GM12878 (cell line): ENCODE measurements around the gene SUPT6H. TPM values are rescaled to one million over a fixed set of nuclear protein-coding genes. Genes with fewer than 3 reads are reported as not detected.
A peak's percentile ranks its signal among the peaks of the same experiment; 100 is the strongest.

ENCODE experiments used
- ATAC-seq: fragments of 200-7000 bp; cut with Tn5 transposase; 3 replicates; pipeline ENCODE4 v1.9.1; 2020; ENCODE audit warnings: mild to moderate bottlenecking, moderate library complexity
- BruUV-seq: library from RNA; stranded (reverse); fragments of 400-500 nt; replicated peaks from 2 replicates; lab custom pipeline; 2021; lab: Mats Ljungman, UMichigan
- CTCF ChIA-PET: fragments of 300-600 bp; sonication (Branson Sonifier 250); formaldehyde crosslinking; extraction: SDS; loops from one replicate; lab custom pipeline; 2021; ENCODE audit warnings: inconsistent platforms; lab: Yijun Ruan, JAX
- POLR2A ChIA-PET: fragments of 350-600 bp; formaldehyde crosslinking; extraction: SDS; loops from one replicate; lab custom pipeline; 2021; ENCODE audit warnings: inconsistent platforms; lab: Charles Lee
- RAD21 ChIA-PET: fragments of 300-600 bp; sonication (Branson Sonifier 250); formaldehyde crosslinking; loops from one replicate; lab custom pipeline; 2023; ENCODE audit warnings: antibody characterized with exemption; ENCODE audit not compliant: unreplicated experiment; lab: Charles Lee
- SMC1A ChIA-PET: fragments of 300-600 bp; sonication (Branson Sonifier 250); formaldehyde crosslinking; loops from one replicate; lab custom pipeline; 2023; ENCODE audit not compliant: unreplicated experiment, uncharacterized antibody; lab: Charles Lee
- DNase-seq: peaks from one replicate; pipeline ENCODE4 v3.0.0-alpha.2; 2011; ENCODE audit warnings: low read depth, low spot score
- FAIRE-seq: peaks from 3 replicates; lab custom pipeline; 2011; peaks lifted over from hg19 to GRCh38; lab: Jason Lieb, UNC
- H2AFZ ChIP-seq: 2 replicates; pipeline ENCODE4 v1.6.0; 2011; ENCODE audit warnings: low read depth, low read length, control low read depth; ENCODE audit not compliant: control insufficient read depth
- H3K27ac ChIP-seq: 2 replicates; pipeline ENCODE4 v1.5.1; 2011; ENCODE audit warnings: control low read depth; ENCODE audit not compliant: control insufficient read depth, insufficient read depth
- H3K27me3 ChIP-seq, 2 experiments: replicated peaks in 1 of 2; 2 replicates each; pipeline versions ENCODE4 v1.6.0 to v1.6.1; 2011; ENCODE audit warnings: low read length in 1 of 2; ENCODE audit not compliant: control insufficient read depth in 2 of 2, insufficient read depth in 2 of 2
- H3K36me3 ChIP-seq, 2 experiments: 2 replicates each; pipeline ENCODE4 v1.5.1; 2011; ENCODE audit warnings: low read length in 1 of 2; ENCODE audit not compliant: control insufficient read depth in 2 of 2, insufficient read depth in 2 of 2
- H3K4me1 ChIP-seq: 2 replicates; pipeline ENCODE4 v1.6.1; 2011; ENCODE audit warnings: mild to moderate bottlenecking, low read length, moderate library complexity, mixed read lengths; ENCODE audit not compliant: control insufficient read depth, insufficient read depth
- H3K4me2 ChIP-seq: 2 replicates; pipeline ENCODE4 v1.6.0; 2011; ENCODE audit warnings: control low read depth; ENCODE audit not compliant: control insufficient read depth, insufficient read depth
- H3K4me3 ChIP-seq: fragments of 200-600 bp; sonication (generic); 2 replicates; pipeline ENCODE4 v1.5.1; 2016
- H3K79me2 ChIP-seq: 2 replicates; pipeline ENCODE4 v1.6.0; 2011; ENCODE audit warnings: low read length; ENCODE audit not compliant: control insufficient read depth, insufficient read depth
- H3K9ac ChIP-seq: 2 replicates; pipeline ENCODE4 v1.8.0; 2011; ENCODE audit warnings: low read length, control low read depth, mixed read lengths; ENCODE audit not compliant: control insufficient read depth, insufficient read depth
- H3K9me3 ChIP-seq: replicated peaks from 3 replicates; pipeline ENCODE4 v1.5.1; 2011; ENCODE audit warnings: mild to moderate bottlenecking, low read length; ENCODE audit not compliant: control insufficient read depth, insufficient read depth
- H4K20me1 ChIP-seq: 2 replicates; pipeline ENCODE4 v1.6.0; 2011; ENCODE audit not compliant: control insufficient read depth, insufficient read depth
- CBFB ChIP-seq: IDR thresholded peaks from 2 replicates; pipeline ENCODE4 v1.6.1; 2016; ENCODE audit warnings: antibody characterized with exemption, low read depth
- CHD2 ChIP-seq: IDR thresholded peaks from 2 replicates; pipeline ENCODE4 v1.6.1; 2011; ENCODE audit warnings: low read depth, low read length, improper control_type of control experiment, borderline replicate concordance
- CREB1 ChIP-seq: IDR thresholded peaks from 2 replicates; pipeline ENCODE4 v1.6.1; 2012; ENCODE audit warnings: low read depth, mild to moderate bottlenecking, inconsistent platforms
- CREM ChIP-seq: IDR thresholded peaks from 2 replicates; pipeline ENCODE4 v1.6.1; 2014; ENCODE audit warnings: antibody characterized with exemption, low read depth
- HCFC1 ChIP-seq: fragments of 150-350 bp; IDR thresholded peaks from 2 replicates; pipeline ENCODE4 v1.6.1; 2014; ENCODE audit warnings: low read length
- HDGF ChIP-seq: fragments of 450-650 bp; IDR thresholded peaks from 2 replicates; pipeline ENCODE4 v1.6.1; 2016; ENCODE audit warnings: antibody characterized with exemption
- LARP7 ChIP-seq: fragments of 450-650 bp; IDR thresholded peaks from 2 replicates; pipeline ENCODE4 v1.6.1; 2017; ENCODE audit warnings: mild to moderate bottlenecking
- NFYB ChIP-seq: IDR thresholded peaks from 2 replicates; pipeline ENCODE4 v1.6.1; 2011; ENCODE audit warnings: low read depth, mild to moderate bottlenecking, low read length, improper control_type of control experiment, moderate library complexity; ENCODE audit not compliant: insufficient read depth
- POLR2A ChIP-seq: IDR thresholded peaks from 2 replicates; pipeline ENCODE4 v1.6.1; 2011; ENCODE audit warnings: low read depth, mild to moderate bottlenecking, low read length
- SMARCA5 ChIP-seq: fragments of 450-650 bp; IDR thresholded peaks from 2 replicates; pipeline ENCODE4 v1.6.1; 2017; ENCODE audit warnings: mild to moderate bottlenecking
- SP1 ChIP-seq: IDR thresholded peaks from one replicate; pipeline ENCODE4 v1.6.1; 2011; ENCODE audit warnings: low read depth, low read length
- SPI1 ChIP-seq: IDR thresholded peaks from 2 replicates; pipeline ENCODE4 v1.6.1; 2011; ENCODE audit warnings: low read depth, mild to moderate bottlenecking, low read length, moderate library complexity, borderline replicate concordance; ENCODE audit not compliant: insufficient read depth
- WRNIP1 ChIP-seq: IDR thresholded peaks from 2 replicates; pipeline ENCODE4 v1.6.1; 2011; ENCODE audit warnings: low read depth, low read length, improper control_type of control experiment, borderline replicate concordance
- ZNF207 ChIP-seq: fragments of 450-650 bp; IDR thresholded peaks from 2 replicates; pipeline ENCODE4 v1.6.1; 2014; ENCODE audit warnings: antibody characterized with exemption, mild to moderate bottlenecking, borderline replicate concordance
- ZNF24 ChIP-seq: fragments of 450-650 bp; IDR thresholded peaks from 2 replicates; pipeline ENCODE4 v1.6.1; 2017; ENCODE audit warnings: antibody characterized with exemption, mild to moderate bottlenecking
- ZSCAN29 ChIP-seq: fragments of 450-650 bp; IDR thresholded peaks from 2 replicates; pipeline ENCODE4 v1.6.1; 2017; ENCODE audit warnings: mild to moderate bottlenecking, moderate library complexity
- WGBS: methylation state at CpG from one replicate; pipeline ENCODE4 v1.1.6; 2016; ENCODE audit warnings: low lambda C conversion rate; ENCODE audit not compliant: insufficient replicate concordance, insufficient coverage; ENCODE audit errors: missing lambda C conversion rate; 5-methylcytosine and 5-hydroxymethylcytosine counted together
- in situ Hi-C: fragments of 300-500 bp; cut with MboI; formaldehyde crosslinking; loops from 9 replicates; pipeline ENCODE4 v1.14.3; 2018; ENCODE audit warnings: mixed read lengths
- intact Hi-C: fragments of 100-400 bp; cut with micrococcal nuclease; formaldehyde crosslinking; loops from one replicate; pipeline ENCODE4 v1.14.2; 2022; ENCODE audit not compliant: unreplicated experiment
- polyA plus RNA-seq, 11 experiments: library from polyadenylated mRNA; depleted of rRNA in 4 of 11; unstranded in 6 of 11; stranded (reverse) in 5 of 11; fragments of >200 nt; fragmentation: Nextera tagmentation in 4 of 11; fragmentation: Illumina TruSeq in 1 of 11; extraction: Ambion mirVana in 4 of 11; extraction: Trizol in 1 of 11; gene quantifications; 1 replicate in 1 of 11; 2 replicates in 10 of 11; pipeline versions ENCODE4 v1.2.1 to v1.2.3, GENCODE V29; 2011 to 2016; ENCODE audit warnings: inconsistent platforms in 2 of 11, missing spikeins in 2 of 11, low read depth in 1 of 11
- total RNA-seq, 4 experiments: library from RNA; depleted of rRNA in 3 of 4; stranded (reverse); fragments of >200 nt in 3 of 4; fragmentation: Illumina TruSeq in 1 of 4; extraction: Trizol in 1 of 4; gene quantifications; 2 replicates each; pipeline versions ENCODE4 v1.2.1 to v1.2.3, GENCODE V29; 2013 to 2021
- TF ChIP-seq, protein P1 (sequence below): IDR thresholded peaks from 2 replicates; pipeline ENCODE4 v1.6.1; 2012; ENCODE audit warnings: low read depth, low read length, improper control_type of control experiment
- TF ChIP-seq, protein P2 (sequence below): fragments of 150-350 bp; IDR thresholded peaks from 2 replicates; pipeline ENCODE4 v1.6.1; 2016; ENCODE audit warnings: low read depth, low read length
- TF ChIP-seq, protein P3 (sequence below): IDR thresholded peaks from 2 replicates; pipeline ENCODE4 v1.6.1; 2011; ENCODE audit warnings: low read depth, low read length, improper control_type of control experiment, borderline replicate concordance

The SUPT6H gene
- total and polyA plus RNA-seq, 10 of the 15 experiments (the other 5 are each of a cell fraction or from before 2014, with no cell fraction given): 1.7 to 58.8 (median 37.7) TPM

DNA sequence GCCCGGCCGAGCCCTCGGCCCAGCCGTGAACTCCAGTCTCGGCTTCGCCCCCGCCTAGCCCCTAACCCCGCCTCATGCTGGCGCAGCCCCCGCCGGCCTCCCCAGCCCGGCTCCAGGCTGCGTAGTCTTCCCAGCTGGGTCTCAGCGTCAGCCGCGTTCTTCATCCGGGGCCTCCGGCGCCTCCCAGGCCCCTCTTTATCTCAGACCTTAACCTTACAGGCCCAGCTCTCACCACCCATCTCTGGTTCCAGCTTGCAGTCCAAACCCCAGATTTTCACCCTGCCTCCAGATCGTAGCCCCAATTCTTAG, 49.7 kb downstream of the SUPT6H start, which contains the start of gene PROCA1:
TSS of gene PROCA1 (minus strand) at position 166 of the 309 bp plus-strand sequence. CDS start 228 bp downstream, outside the sequence.
- ATAC-seq: peak; percentile 49
- TSS peak; percentile 64 for BruUV-seq
- SMC1A ChIA-PET: interaction anchor here (0.6 to 2.6 kb wide), 12 partner anchors 8 to 161 kb away, joined by 3 to 13 read pairs (median 4); partner anchors contain the start of genes RPL23A, SDF2, SUPT6H and TLCD1
- Histone ChIP-seq H3K9me3 (no peaks in the 10 kb centered on the region), H3K4me1 (peaks cover 9% of the 10 kb centered on the region), H3K36me3 (no peaks in the 10 kb centered on the region; a peak in 1 of 4 replicates), H3K27me3 (no peaks in the 10 kb centered on the region), H2AFZ (peak within 1 kb of the TSS; percentile 93), H3K27ac (peak within 1 kb of the TSS; percentile 61), H3K79me2 (no peaks in the 10 kb centered on the region), H3K4me2 (peak within 1 kb of the TSS; percentile 95), H3K9ac (peak within 1 kb of the TSS; percentile 72), H3K4me3 (peak within 1 kb of the TSS; percentile 73), H4K20me1 (no peaks in the 10 kb centered on the region)
- no peak for DNase-seq
- FAIRE-seq: no peak
- in situ Hi-C loops: no loop called here
- CTCF ChIA-PET: interaction anchor here (0.6 to 3.1 kb wide), 9 partner anchors 9 to 92 kb away, joined by 3 to 18 read pairs (median 4); partner anchors contain the start of gene TLCD1
- POLR2A ChIA-PET: interaction anchor here (0.6 to 3.5 kb wide), 20 partner anchors 8 to 633 kb away, joined by 3 to 29 read pairs (median 5); partner anchors contain the start of genes ALDOC, BLTP2, RPL23A and SDF2
- RAD21 ChIA-PET: interaction anchor here (0.7 to 3.4 kb wide), 13 partner anchors 8 to 406 kb away, joined by 3 to 20 read pairs (median 5); partner anchors contain the start of genes BLTP2, PIGS, RPL23A and SDF2
- intact Hi-C loops: loop anchor here (2.0 to 10.0 kb wide), 2 partner anchors 65 to 157 kb away; partner anchors contain the start of gene UNC119
- 2% methylated on average over 18 of the region's 20 CpGs for WGBS
- TF ChIP-seq CREM (no peak), ZSCAN29 (no peak), NFYB (no peak), CBFB (0 out of 2 replicates have a peak, but pooled peaks have one; percentile 2), SP1 (no peak), SMARCA5 (0 out of 2 replicates have a peak, but pooled peaks have one; percentile 33), HCFC1 (no peak), CHD2 (no peak), HDGF (no peak), LARP7 (0 out of 2 replicates have a peak, but pooled peaks have one; percentile 28), CREB1 (0 out of 2 replicates have a peak, but pooled peaks have one; percentile 1), ZNF207 (no peak), WRNIP1 (no peak), ZNF24 (no peak), POLR2A (peak; percentile 7; the same call in 1 of the 2 replicates), SPI1 (no peak)
- TF ChIP-seq, protein P1, sequence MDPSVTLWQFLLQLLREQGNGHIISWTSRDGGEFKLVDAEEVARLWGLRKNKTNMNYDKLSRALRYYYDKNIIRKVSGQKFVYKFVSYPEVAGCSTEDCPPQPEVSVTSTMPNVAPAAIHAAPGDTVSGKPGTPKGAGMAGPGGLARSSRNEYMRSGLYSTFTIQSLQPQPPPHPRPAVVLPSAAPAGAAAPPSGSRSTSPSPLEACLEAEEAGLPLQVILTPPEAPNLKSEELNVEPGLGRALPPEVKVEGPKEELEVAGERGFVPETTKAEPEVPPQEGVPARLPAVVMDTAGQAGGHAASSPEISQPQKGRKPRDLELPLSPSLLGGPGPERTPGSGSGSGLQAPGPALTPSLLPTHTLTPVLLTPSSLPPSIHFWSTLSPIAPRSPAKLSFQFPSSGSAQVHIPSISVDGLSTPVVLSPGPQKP: no peak
- TF ChIP-seq, protein P2, sequence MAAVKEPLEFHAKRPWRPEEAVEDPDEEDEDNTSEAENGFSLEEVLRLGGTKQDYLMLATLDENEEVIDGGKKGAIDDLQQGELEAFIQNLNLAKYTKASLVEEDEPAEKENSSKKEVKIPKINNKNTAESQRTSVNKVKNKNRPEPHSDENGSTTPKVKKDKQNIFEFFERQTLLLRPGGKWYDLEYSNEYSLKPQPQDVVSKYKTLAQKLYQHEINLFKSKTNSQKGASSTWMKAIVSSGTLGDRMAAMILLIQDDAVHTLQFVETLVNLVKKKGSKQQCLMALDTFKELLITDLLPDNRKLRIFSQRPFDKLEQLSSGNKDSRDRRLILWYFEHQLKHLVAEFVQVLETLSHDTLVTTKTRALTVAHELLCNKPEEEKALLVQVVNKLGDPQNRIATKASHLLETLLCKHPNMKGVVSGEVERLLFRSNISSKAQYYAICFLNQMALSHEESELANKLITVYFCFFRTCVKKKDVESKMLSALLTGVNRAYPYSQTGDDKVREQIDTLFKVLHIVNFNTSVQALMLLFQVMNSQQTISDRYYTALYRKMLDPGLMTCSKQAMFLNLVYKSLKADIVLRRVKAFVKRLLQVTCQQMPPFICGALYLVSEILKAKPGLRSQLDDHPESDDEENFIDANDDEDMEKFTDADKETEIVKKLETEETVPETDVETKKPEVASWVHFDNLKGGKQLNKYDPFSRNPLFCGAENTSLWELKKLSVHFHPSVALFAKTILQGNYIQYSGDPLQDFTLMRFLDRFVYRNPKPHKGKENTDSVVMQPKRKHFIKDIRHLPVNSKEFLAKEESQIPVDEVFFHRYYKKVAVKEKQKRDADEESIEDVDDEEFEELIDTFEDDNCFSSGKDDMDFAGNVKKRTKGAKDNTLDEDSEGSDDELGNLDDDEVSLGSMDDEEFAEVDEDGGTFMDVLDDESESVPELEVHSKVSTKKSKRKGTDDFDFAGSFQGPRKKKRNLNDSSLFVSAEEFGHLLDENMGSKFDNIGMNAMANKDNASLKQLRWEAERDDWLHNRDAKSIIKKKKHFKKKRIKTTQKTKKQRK: no peak
- TF ChIP-seq, protein P3, sequence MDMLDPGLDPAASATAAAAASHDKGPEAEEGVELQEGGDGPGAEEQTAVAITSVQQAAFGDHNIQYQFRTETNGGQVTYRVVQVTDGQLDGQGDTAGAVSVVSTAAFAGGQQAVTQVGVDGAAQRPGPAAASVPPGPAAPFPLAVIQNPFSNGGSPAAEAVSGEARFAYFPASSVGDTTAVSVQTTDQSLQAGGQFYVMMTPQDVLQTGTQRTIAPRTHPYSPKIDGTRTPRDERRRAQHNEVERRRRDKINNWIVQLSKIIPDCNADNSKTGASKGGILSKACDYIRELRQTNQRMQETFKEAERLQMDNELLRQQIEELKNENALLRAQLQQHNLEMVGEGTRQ: no peak
